ENCODE measurements around the gene TM4SF4. TPM values are rescaled to one million over a fixed set of nuclear protein-coding genes. Genes with fewer than 3 reads are reported as not detected.

The TM4SF4 gene
- total RNA-seq, 1 experiment from 2014 or later: not detected

DNA sequence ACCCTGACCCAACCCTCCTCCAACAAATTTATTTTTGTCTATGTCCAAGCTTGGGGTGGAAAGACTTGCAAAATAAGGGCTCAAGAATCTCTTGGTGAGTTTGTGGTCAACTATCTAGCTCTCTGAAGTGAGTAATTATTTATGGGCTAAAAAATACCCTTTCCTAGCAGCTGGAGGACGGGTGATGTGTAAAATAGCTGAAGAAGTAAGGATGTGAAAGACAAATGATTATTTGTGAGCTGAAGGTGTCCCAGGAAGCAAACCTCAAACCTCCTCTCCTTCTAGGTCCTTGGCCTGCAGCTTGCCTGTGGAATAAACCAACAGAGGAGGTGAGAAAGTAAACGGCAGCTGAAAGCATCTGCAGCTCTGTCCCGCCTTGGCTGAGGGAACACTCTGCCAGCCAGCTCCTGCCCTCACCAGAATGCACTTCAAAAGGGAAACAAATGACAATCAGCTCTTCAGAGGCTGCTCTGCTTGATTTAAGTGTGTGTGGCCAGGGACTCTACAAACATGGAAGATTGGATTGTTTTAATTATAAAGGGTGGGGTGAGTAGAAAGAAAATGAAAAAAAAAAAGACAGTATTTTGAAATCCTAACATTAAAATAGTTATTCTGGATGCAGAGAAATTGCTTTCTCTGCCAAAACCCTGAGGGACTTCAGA is 60.3 kb downstream of the TM4SF4 start:
- no peaks in the 10 kb centered on the region for H3K23me2 ChIP-seq (ENCODE audit: insufficient read length, low read depth, low read length, poor library complexity, severe bottlenecking)
- Mint-ChIP-seq H3K27ac (peak overlapping the region in 2 of 3 experiments; percentile 5 to 37; a peak in 3 of 7 replicates), H3K4me3 (no peak overlapping the region), H3K36me3 (ENCODE audit: insufficient read depth in 1 of 3, low read depth in 3 of 3) (no peaks in the 10 kb centered on the region), H3K27me3 (ENCODE audit: low read depth) (no peaks in the 10 kb centered on the region), H3K4me1 (peaks cover 31 to 35% of the 10 kb centered on the region in 2 experiments), H3K9me3 (no peaks in the 10 kb centered on the region)
- no peak overlapping the region for H3K18ac ChIP-seq (ENCODE audit: insufficient read length, low read depth, low read length)
- no peak overlapping the region for H2BK120ac ChIP-seq (ENCODE audit: low read depth, low read length, poor library complexity, severe bottlenecking)
- no CpG with 5 or more reads among the region's 3 CpGs for WGBS (ENCODE audit: extremely low coverage, insufficient read length, low lambda C conversion rate)
- H3K79me1 ChIP-seq (ENCODE audit: insufficient read depth, low read depth, low read length, poor library complexity, severe bottlenecking): no peaks in the 10 kb centered on the region
- no peaks in the 10 kb centered on the region for H3K9me3 ChIP-seq (ENCODE audit: control insufficient read depth, low read depth, low read length)
- no peak overlapping the region for H3K9ac ChIP-seq (ENCODE audit: extremely low read depth, insufficient read length, low read length)
- H4K8ac ChIP-seq (replicated peaks; ENCODE audit: insufficient read length, low read depth, low read length): no peak overlapping the region
- H3K4ac ChIP-seq (ENCODE audit: low read depth, low read length): no peak overlapping the region
- H2BK12ac ChIP-seq (ENCODE audit: insufficient read length, low read depth, low read length): no peak overlapping the region
- H4K91ac ChIP-seq (ENCODE audit: insufficient read length, low read depth, low read length): no peak overlapping the region
- TF ChIP-seq, protein P1, sequence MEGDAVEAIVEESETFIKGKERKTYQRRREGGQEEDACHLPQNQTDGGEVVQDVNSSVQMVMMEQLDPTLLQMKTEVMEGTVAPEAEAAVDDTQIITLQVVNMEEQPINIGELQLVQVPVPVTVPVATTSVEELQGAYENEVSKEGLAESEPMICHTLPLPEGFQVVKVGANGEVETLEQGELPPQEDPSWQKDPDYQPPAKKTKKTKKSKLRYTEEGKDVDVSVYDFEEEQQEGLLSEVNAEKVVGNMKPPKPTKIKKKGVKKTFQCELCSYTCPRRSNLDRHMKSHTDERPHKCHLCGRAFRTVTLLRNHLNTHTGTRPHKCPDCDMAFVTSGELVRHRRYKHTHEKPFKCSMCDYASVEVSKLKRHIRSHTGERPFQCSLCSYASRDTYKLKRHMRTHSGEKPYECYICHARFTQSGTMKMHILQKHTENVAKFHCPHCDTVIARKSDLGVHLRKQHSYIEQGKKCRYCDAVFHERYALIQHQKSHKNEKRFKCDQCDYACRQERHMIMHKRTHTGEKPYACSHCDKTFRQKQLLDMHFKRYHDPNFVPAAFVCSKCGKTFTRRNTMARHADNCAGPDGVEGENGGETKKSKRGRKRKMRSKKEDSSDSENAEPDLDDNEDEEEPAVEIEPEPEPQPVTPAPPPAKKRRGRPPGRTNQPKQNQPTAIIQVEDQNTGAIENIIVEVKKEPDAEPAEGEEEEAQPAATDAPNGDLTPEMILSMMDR (conservative IDR thresholded peaks at IDR 0.05): no peak
- no peak overlapping the region for H3K14ac ChIP-seq (ENCODE audit: insufficient read depth, low read length)
- H3K27me3 ChIP-seq (ENCODE audit: insufficient read depth, low read length): no peaks in the 10 kb centered on the region
- H3K4me1 ChIP-seq (ENCODE audit: insufficient read depth, low read length): peaks cover 2% of the 10 kb centered on the region; the same call in 1 of the 2 replicates
- H3T11ph ChIP-seq (ENCODE audit: low read length): no peak overlapping the region
- no peak overlapping the region for H3K56ac ChIP-seq (ENCODE audit: insufficient read length, low read depth, low read length)
- no peak overlapping the region for H2BK5ac ChIP-seq (ENCODE audit: insufficient read length, low read length)
- no peak overlapping the region for H2AFZ ChIP-seq (ENCODE audit: low read length)
- no peaks in the 10 kb centered on the region for H3K79me2 ChIP-seq (ENCODE audit: insufficient read depth, low read length)
- DNase-seq: no peak
- H2AK5ac ChIP-seq (ENCODE audit: insufficient read length, low read length): no peak overlapping the region
- no peak overlapping the region for H2BK15ac ChIP-seq (ENCODE audit: low read depth, low read length)
- H3K27ac ChIP-seq (ENCODE audit: insufficient read length, low read depth, low read length): no peak overlapping the region
- no peak overlapping the region for H3K23ac ChIP-seq (ENCODE audit: insufficient read length, low read depth, low read length)
- no peak overlapping the region for H3K4me2 ChIP-seq (ENCODE audit: insufficient read depth, insufficient read length, low read length)
- H2BK20ac ChIP-seq (ENCODE audit: low read depth, low read length, poor library complexity, severe bottlenecking): no peak overlapping the region
- H4K5ac ChIP-seq (ENCODE audit: insufficient read length, low read depth, low read length): no peak overlapping the region
- no peaks in the 10 kb centered on the region for H4K20me1 ChIP-seq (ENCODE audit: control insufficient read depth, insufficient read depth, insufficient read length)
